ENCODE measurements around the gene TICAM1.
"Not testable (repeated sequence)": the region's sequence is repeated elsewhere in the genome, so short reads cannot be mapped to it uniquely, and the experiment has no call there.

DNA sequence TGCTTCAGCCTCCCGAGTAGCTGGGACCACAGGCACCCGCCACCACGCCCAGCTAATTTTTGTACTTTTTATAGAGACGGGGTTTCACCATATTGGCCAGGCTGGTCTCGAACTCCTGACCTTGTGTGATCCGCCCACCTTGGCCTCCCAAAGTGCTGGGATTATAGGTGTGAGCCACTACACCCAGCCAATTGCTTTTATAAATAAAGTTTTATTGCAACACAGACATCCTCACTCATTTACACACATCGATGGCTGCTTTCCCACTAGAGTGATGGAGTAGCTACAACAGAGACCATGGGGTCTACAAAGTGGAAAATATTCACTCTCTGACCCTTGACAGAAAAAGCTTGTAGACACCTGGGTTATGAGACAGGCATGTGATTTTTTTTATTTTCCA lies 9.2 kb downstream of the TICAM1 start:
- not testable (repeated sequence) for TF ChIP-seq POLR2A, EP300, POLR2AphosphoS5 (IDR thresholded peaks at IDR 0.05)
- TF ChIP-seq, protein P1, sequence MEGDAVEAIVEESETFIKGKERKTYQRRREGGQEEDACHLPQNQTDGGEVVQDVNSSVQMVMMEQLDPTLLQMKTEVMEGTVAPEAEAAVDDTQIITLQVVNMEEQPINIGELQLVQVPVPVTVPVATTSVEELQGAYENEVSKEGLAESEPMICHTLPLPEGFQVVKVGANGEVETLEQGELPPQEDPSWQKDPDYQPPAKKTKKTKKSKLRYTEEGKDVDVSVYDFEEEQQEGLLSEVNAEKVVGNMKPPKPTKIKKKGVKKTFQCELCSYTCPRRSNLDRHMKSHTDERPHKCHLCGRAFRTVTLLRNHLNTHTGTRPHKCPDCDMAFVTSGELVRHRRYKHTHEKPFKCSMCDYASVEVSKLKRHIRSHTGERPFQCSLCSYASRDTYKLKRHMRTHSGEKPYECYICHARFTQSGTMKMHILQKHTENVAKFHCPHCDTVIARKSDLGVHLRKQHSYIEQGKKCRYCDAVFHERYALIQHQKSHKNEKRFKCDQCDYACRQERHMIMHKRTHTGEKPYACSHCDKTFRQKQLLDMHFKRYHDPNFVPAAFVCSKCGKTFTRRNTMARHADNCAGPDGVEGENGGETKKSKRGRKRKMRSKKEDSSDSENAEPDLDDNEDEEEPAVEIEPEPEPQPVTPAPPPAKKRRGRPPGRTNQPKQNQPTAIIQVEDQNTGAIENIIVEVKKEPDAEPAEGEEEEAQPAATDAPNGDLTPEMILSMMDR (IDR thresholded peaks at IDR 0.05), result not testable (repeated sequence)

Measured in stomach (tissue), 4 donors.